Measurements from ENCODE around the gene TSPAN14.

TSPAN14 gene

DNA sequence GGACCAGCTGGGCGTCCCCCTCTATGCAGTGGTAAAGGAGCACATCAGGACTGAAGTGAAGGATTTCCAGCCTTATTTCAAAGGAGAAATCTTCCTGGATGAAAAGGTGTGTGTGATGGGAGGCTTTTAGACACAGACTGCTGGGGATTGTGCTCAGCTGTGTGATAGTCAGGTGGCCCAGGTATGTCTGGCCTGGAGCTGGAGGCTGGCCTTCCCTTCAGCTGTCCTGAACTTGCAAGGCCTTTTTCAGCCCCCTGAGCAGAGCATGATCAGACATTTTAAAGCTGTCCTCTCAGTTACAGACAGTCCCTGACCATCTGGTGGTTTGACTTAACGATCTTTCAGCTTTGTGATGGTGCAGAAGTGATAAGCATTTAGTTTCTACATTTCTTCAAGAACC is 28.2 kb upstream of the TSPAN14 start:
- no peak for DNase-seq

DNA sequence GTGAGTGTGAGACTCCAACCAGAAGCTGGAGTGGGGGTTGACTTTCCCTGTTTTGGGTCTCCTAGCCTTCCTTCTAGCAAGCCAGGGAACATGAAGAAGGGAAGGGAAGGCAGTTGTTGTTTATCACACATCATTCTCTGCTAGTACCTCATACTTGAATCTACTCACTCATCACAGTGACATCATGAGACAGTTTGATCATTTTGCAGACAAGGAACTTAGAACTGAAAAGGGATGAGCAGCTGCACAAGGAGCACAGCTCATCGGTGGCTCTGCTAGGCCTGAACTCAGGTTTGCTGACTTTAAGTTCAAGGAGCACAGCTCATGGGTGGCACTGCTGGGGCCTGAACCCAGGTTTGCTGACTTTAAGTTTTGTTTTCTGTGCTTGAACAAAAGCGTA is 26.6 kb upstream of the TSPAN14 start:
- no peak for DNase-seq

- DNase-seq = no peak
These were observed 24.6 kb upstream of the TSPAN14 start for GRCh38 chr10:80429521-80429973.

- no peak for DNase-seq
These were observed 21.0 kb upstream of the TSPAN14 start for GRCh38 chr10:80433134-80433533.

- DNase-seq = no peak
These were observed 17.5 kb upstream of the TSPAN14 start for GRCh38 chr10:80436446-80437098.

- DNase-seq = no peak
These were observed 16.9 kb upstream of the TSPAN14 start for GRCh38 chr10:80437227-80437626.

DNA sequence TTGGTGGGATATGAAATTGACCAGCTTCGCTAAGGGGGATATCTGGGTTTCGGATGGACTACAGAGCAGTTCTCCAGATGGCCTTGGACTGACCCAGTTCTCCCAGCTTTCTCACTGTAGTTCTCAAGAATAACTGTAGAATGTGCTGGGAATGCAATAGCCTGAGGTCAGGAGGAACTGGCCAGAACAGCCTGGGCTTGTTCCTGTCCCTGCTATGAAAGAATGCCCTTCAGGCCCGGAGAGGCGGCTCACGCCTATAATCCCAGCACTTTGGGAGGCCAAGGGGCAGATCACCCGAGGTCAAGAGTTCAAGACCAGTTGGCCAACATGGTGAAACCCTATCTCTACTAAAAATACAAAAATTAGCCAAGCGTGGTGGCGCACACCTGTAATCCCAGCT is 12.3 kb upstream of the TSPAN14 start:
- no peak for DNase-seq

DNA sequence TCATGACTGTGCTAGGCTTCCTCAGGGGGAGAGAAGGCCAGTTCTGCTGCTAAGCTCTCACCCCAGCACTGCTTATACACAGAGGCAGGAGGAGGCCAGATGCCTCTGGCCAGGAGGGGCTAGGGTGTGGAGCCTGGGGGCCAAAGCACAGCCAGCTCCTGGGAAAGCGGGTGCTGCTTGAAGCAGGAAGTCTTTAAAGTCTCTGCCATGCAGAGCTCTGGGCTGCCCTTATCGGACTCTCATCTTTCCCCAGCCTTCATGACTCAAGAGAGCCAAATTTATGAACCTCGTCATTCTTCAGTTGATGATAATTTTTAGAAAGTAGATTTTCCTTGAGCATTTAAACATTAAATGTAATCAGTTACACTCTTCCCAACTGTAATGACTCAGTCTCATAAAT is 11.2 kb upstream of the TSPAN14 start:
- DNase-seq = no peak

DNA sequence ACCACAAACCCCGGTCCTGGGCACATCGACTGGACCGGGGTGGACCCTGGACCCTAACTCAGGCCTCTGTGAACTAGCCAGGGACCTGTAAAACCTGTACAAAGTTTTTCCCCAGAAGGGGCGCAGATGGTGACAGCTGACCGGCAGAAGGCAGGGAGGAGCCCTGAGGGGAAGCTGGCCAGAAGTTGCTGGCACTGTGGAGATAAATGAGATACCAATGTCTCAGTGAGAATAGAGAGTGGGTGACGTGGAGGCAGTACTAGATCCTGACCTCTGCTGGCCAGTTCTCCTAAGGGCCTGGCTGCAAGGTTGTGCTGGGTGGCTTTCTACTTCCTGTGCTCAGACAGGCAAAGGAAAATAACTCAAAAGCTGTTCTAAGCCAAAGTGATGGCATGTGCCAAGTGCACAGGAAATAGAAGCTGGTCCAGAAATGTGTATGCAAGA is 10.6 kb upstream of the TSPAN14 start:
- DNase-seq = no peak

DNA sequence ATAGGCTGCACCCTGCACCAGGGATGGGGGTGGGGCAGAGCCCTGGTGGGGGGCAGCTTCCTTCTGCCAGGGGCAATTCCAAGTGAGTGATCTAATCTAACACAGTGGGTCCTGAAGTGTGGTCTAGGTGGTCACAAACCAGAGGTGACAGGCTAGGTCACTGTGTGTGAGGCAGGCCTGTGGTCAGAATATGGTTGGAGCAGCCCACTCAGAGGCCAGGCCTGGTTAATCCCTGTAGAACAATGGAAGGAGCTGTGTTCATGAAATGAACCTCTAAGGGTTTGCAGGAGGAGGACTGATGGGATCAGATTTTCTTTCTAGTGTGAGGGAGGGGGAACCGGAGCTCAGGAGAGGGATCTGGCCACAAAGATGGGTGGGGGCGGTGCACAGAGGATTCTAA is 10.0 kb upstream of the TSPAN14 start:
- no peak for DNase-seq

- peak; percentile 67 to 70 for DNase-seq
These were observed 9.3 kb upstream of the TSPAN14 start for GRCh38 chr10:80444646-80445319.

DNA sequence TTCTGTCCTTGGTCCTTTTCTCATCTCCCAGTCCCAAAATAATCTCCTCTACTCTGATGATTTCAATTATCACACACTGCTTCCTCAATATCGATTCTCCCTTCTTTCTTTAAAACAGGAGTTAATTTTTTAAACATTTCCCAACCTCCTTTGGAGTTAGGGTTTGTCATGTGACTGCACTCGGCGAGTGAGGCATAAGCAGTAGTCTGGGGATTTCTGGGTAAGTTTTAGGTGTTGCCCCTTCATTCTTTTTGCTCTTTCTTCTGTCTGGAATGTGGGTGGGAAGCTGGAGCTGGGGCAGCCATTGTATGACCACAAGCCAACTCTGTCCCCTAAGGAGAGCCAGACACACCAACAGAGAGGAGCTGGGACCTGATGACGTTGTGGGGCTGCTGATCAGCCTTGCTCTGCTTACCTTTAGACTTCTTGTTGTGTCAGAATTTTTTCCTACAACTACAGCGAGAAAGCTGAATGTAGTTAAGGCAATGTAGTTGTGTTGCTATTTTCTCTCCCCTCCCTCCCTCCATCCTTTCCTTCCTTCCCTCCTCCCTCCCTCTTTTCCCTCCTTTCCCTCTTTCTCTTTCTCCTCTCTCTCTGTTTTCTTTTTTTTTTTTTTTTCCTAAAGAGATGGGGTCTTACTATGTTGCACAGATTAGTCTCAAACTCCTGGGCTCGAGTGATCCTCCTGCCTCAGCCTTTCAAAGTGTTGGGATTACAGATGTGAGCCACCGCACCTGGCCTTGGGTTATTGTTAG is 6.5 kb upstream of the TSPAN14 start:
- DNase-seq = no peak

GRCh38 chr10:80448209-80448942 is 5.7 kb upstream of the TSPAN14 start:
- no peak for DNase-seq

GRCh38 chr10:80449520-80449919 is 4.6 kb upstream of the TSPAN14 start:
- DNase-seq = no peak

- DNase-seq = no peak
These were observed 3.0 kb upstream of the TSPAN14 start for GRCh38 chr10:80451132-80451531.

- no peak for DNase-seq
These were observed 2.0 kb upstream of the TSPAN14 start for GRCh38 chr10:80452069-80452468.

GRCh38 chr10:80452640-80453039 is 1.5 kb upstream of the TSPAN14 start:
- no peak for DNase-seq

GRCh38 chr10:80453056-80453841 is 861 bp upstream of the TSPAN14 start:
- DNase-seq = no peak

DNA sequence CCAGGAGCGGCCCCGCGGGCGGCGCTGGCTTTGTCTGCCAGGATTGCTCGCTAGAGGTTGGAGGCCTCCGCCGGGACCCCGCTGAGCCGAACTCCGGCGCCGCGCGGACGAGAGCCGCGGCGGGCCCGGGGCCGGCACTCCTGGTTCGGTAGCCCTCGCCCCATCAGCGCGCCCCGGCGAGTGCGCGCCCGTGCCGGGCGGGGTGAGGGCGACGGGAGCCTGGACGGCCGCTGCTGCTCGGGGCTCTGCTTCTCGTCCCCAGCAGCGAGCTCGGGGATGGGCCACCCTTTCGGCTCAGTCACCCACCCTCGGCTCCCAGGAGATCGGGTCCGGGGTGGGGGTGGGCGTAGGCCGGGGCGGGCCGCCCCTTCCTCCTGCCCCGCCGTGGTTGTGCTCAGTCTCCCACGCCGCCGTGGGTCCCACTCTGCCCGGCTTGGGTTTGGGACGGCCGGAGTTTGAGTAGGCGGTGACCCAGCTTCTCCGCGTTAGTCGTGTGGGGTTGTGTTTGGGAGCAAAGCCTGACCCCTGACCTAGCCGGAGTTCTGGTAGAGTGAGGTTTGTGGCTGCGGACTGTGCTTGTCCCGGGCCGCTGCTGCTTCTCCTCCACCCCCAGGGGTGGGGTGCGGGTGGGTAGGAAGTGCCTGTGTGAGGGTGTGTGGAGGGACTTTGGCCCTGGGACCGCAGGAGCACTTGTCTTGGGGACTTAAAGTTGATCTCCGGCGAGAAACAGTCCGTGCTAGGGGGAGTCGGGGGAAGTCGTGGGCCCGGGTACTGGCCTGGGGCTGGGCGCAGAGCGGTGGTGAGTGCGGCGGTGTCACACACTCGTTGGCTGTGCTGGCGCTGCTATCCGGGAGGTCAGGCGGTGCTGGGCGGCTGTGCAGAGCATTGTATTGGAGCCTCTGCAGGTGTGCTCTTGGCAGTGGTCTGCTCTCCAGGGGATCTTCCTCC is 677 bp downstream of the TSPAN14 start:
- no peak for DNase-seq

GRCh38 chr10:80455461-80456349 is 1.6 kb downstream of the TSPAN14 start:
- no peak for DNase-seq
